Caco-2 (cell line): Measurements from ENCODE around the gene CENPX. TPM values are rescaled to one million over a fixed set of nuclear protein-coding genes. Genes with fewer than 3 reads are reported as not detected.

Experiments
- BruUV-seq: library from RNA; stranded (reverse); fragments of 400-500 nt; replicated peaks from 2 replicates; lab custom pipeline; 2021; lab: Mats Ljungman, UMichigan
- CTCF ChIA-PET: fragments of 300-600 bp; sonication (Branson Sonifier 250); formaldehyde crosslinking; loops from one replicate; lab custom pipeline; 2022; ENCODE audit warnings: antibody characterized with exemption; lab: Charles Lee
- POLR2A ChIA-PET: fragments of 300-600 bp; sonication (Branson Sonifier 250); formaldehyde crosslinking; loops from one replicate; lab custom pipeline; 2022; ENCODE audit warnings: antibody characterized with exemption; lab: Charles Lee
- DNase-seq, 2 experiments: peaks; one replicate each; pipeline versions ENCODE4 v3.0.0 to v3.0.0-alpha.2; 2020 to 2022
- H3K27me3 ChIP-seq: replicated peaks from 2 replicates; pipeline ENCODE4 v1.6.0; 2011; ENCODE audit warnings: low read length; ENCODE audit not compliant: control insufficient read depth, insufficient read depth
- H3K36me3 ChIP-seq: 2 replicates; pipeline ENCODE4 v1.5.1; 2011; ENCODE audit warnings: low read length; ENCODE audit not compliant: control insufficient read depth, insufficient read depth
- H3K4me1 ChIP-seq: fragments of 250-450 bp; sonication (Bioruptor Pico); 2 replicates; pipeline ENCODE4 v1.5.1; 2020; ENCODE audit warnings: mild to moderate bottlenecking
- H3K4me3 ChIP-seq: 2 replicates; pipeline ENCODE4 v1.5.1; 2011; ENCODE audit warnings: low read depth, mild to moderate bottlenecking, control low read depth, low read length
- H3K9me3 ChIP-seq: fragments of 250-450 bp; sonication (Bioruptor Pico); 2 replicates; pipeline ENCODE4 v1.5.1; 2020; ENCODE audit warnings: mild to moderate bottlenecking, moderate library complexity
- H3K27ac Mint-ChIP-seq: one replicate; pipeline ENCODE4 v1.8.0; 2022; ENCODE audit warnings: mixed read lengths; ENCODE audit not compliant: unreplicated experiment
- H3K27me3 Mint-ChIP-seq: one replicate; pipeline ENCODE4 v1.8.0; 2022; ENCODE audit warnings: mixed read lengths; ENCODE audit not compliant: insufficient read depth, unreplicated experiment
- H3K36me3 Mint-ChIP-seq: one replicate; pipeline ENCODE4 v1.8.0; 2022; ENCODE audit warnings: mild to moderate bottlenecking, mixed read lengths; ENCODE audit not compliant: insufficient read depth, unreplicated experiment
- H3K4me1 Mint-ChIP-seq: one replicate; pipeline ENCODE4 v1.8.0; 2022; ENCODE audit warnings: low read depth, mixed read lengths; ENCODE audit not compliant: unreplicated experiment
- H3K4me3 Mint-ChIP-seq: one replicate; pipeline ENCODE4 v1.8.0; 2022; ENCODE audit warnings: mild to moderate bottlenecking, moderate library complexity, mixed read lengths; ENCODE audit not compliant: unreplicated experiment
- H3K9me3 Mint-ChIP-seq: one replicate; pipeline ENCODE4 v1.8.0; 2022; ENCODE audit warnings: mixed read lengths; ENCODE audit not compliant: unreplicated experiment
- CTCF ChIP-seq, 2 experiments: fragments of 200-600 bp in 1 of 2; IDR thresholded peaks; 1 replicate in 1 of 2; 2 replicates in 1 of 2; pipeline versions ENCODE4 v1.5.1 to v1.8.0; 2011 to 2022; ENCODE audit warnings: antibody characterized with exemption in 1 of 2, control low read depth in 1 of 2, inconsistent platforms in 1 of 2, low read depth in 1 of 2, low read length in 1 of 2, mild to moderate bottlenecking in 1 of 2, moderate library complexity in 1 of 2; ENCODE audit not compliant: insufficient read depth in 1 of 2, severe bottlenecking in 1 of 2, unreplicated experiment in 1 of 2
- intact Hi-C: fragments of 100-400 bp; cut with micrococcal nuclease; formaldehyde crosslinking; loops from one replicate; pipeline ENCODE4 v1.10.0; 2022; ENCODE audit not compliant: unreplicated experiment
- total RNA-seq: library from RNA; stranded (reverse); gene quantifications from 2 replicates; pipeline ENCODE4 v1.2.3, GENCODE V29; 2022

Gene CENPX
- total RNA-seq, 1 experiment from 2014 or later = 85.3 TPM

DNA sequence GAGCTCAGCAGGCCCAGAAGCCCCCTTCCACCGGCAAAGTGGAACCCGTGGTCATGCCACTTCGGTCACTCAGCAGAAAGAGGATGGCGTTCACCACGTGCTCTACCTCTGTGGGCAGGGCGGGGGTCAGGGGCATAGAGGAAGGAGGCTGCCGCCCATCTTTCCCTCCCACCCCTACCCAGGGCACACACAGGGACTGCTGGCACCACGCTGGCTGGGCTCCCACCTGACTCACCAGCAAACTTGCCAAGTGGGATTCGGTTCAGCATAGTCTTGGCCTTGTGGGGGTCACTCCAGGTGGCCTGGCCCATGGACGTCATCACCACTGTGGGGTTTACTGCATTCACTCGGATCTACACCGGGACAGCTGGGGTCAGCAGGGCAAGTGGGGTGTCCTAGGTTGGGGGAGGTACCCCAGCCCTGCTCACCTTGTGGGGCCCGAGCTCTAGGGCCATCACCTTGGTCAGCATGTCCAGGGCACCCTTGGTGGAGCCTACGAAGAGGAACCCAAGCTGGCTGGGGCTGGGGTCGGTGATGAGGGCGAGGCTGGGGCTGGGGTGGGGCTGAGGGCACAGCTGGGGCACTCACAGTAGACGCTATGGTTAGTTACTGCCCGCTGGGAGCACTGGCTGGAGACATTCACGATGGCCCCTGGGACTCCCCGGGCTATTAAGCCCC is 13.4 kb upstream of the CENPX start:
- Mint-ChIP-seq H3K27me3 (no peaks in the 10 kb centered on the region), H3K4me3 (peak overlapping the region; percentile 86), H3K4me1 (peaks cover 5% of the 10 kb centered on the region), H3K36me3 (peaks cover 19% of the 10 kb centered on the region), H3K9me3 (peaks cover under 1% of the 10 kb centered on the region), H3K27ac (peak overlapping the region; percentile 55)
- Histone ChIP-seq H3K36me3 (no peaks in the 10 kb centered on the region; the same call in 1 of the 2 replicates), H3K9me3 (no peaks in the 10 kb centered on the region), H3K27me3 (no peaks in the 10 kb centered on the region), H3K4me1 (peaks cover 24% of the 10 kb centered on the region), H3K4me3 (peak overlapping the region; percentile 79)
- no peak for TF ChIP-seq CTCF (IDR thresholded peaks at IDR 0.05; ENCODE audit: insufficient read depth in 1 of 2, low read depth in 1 of 2, low read length in 1 of 2, severe bottlenecking in 1 of 2, unreplicated experiment in 1 of 2)
- intact Hi-C loops = loop anchor here (2.0 kb wide), 1 partner anchor 63 kb away; the partner anchor contains the start of gene FASN
- ChIA-PET CTCF (interaction anchor here (0.6 to 2.4 kb wide), 4 partner anchors 14 to 211 kb away, joined by 3 to 42 read pairs (median 10); partner anchors contain the start of genes CENPX, GPS1, LRRC45 and RFNG), POLR2A (interaction anchor here (0.6 kb wide), 1 partner anchor 482 kb away, joined by 5 read pairs; no protein-coding TSS in a partner anchor)
- DNase-seq = no peak
- TSS peak; percentile 64 for BruUV-seq

- intact Hi-C loops = no loop called here
- POLR2A ChIA-PET = interaction anchor here (0.6 kb wide), 1 partner anchor 481 kb away, joined by 5 read pairs; no protein-coding TSS in a partner anchor
- peaks cover 24% of the 10 kb centered on the region for H3K4me1 ChIP-seq
- CTCF ChIA-PET = no interaction called here
- no peaks in the 10 kb centered on the region for H3K9me3 ChIP-seq
- no peak for DNase-seq
- Mint-ChIP-seq H3K4me1 (peaks cover 5% of the 10 kb centered on the region), H3K36me3 (peaks cover 25% of the 10 kb centered on the region), H3K4me3 (peak overlapping the region; percentile 86), H3K9me3 (no peaks in the 10 kb centered on the region), H3K27ac (no peak overlapping the region), H3K27me3 (no peaks in the 10 kb centered on the region)
- no TSS peak for BruUV-seq
- H3K4me3 ChIP-seq = no peak overlapping the region
- no peak for TF ChIP-seq CTCF (IDR thresholded peaks at IDR 0.05; ENCODE audit: insufficient read depth in 1 of 2, low read depth in 1 of 2, low read length in 1 of 2, severe bottlenecking in 1 of 2, unreplicated experiment in 1 of 2)
- H3K36me3 ChIP-seq = no peaks in the 10 kb centered on the region; the same call in 1 of the 2 replicates
- no peaks in the 10 kb centered on the region for H3K27me3 ChIP-seq
Measured at GRCh38 chr17:82035488-82035887, 12.8 kb upstream of the CENPX start.

GRCh38 chr17:82034371-82035011 is 11.8 kb upstream of the CENPX start:
- no peaks in the 10 kb centered on the region; the same call in 1 of the 2 replicates for H3K36me3 ChIP-seq
- DNase-seq = no peak
- no TSS peak for BruUV-seq
- no peak for TF ChIP-seq CTCF (IDR thresholded peaks at IDR 0.05; ENCODE audit: insufficient read depth in 1 of 2, low read depth in 1 of 2, low read length in 1 of 2, severe bottlenecking in 1 of 2, unreplicated experiment in 1 of 2)
- peaks cover 28% of the 10 kb centered on the region for H3K4me1 ChIP-seq
- intact Hi-C loops = no loop called here
- POLR2A ChIA-PET = no interaction called here
- H3K27me3 Mint-ChIP-seq = no peaks in the 10 kb centered on the region
- no peak overlapping the region for H3K4me3 ChIP-seq
- CTCF ChIA-PET = no interaction called here
- H3K4me1 Mint-ChIP-seq = peaks cover 9% of the 10 kb centered on the region
- peak overlapping the region; percentile 48 for H3K4me3 Mint-ChIP-seq
- H3K9me3 ChIP-seq = no peaks in the 10 kb centered on the region
- peak overlapping the region; percentile 23 for H3K27ac Mint-ChIP-seq
- peaks cover 35% of the 10 kb centered on the region for H3K36me3 Mint-ChIP-seq
- no peaks in the 10 kb centered on the region for H3K27me3 ChIP-seq
- no peaks in the 10 kb centered on the region for H3K9me3 Mint-ChIP-seq
